Uterus (tissue), 2 donors: Measurements from ENCODE around the gene MT3.

ENCODE experiments used
- POLR2A ChIP-seq, 2 donors: fragments of 450-650 bp; IDR thresholded peaks; one replicate each; pipeline ENCODE4 v1.6.1; 2016; ENCODE audit warnings: antibody characterized with exemption in 2 of 2, mild to moderate bottlenecking in 1 of 2, moderate library complexity in 1 of 2
- TF ChIP-seq, protein P1 (sequence below), 4 experiments: fragments of 200-600 bp in 2 of 4; fragments of 450-650 bp in 2 of 4; sonication (generic) in 2 of 4; IDR thresholded peaks; one replicate each; pipeline ENCODE4 v1.5.1; 2016 to 2019; ENCODE audit warnings: antibody characterized with exemption in 4 of 4, mild to moderate bottlenecking in 2 of 4, moderate library complexity in 1 of 4

DNA sequence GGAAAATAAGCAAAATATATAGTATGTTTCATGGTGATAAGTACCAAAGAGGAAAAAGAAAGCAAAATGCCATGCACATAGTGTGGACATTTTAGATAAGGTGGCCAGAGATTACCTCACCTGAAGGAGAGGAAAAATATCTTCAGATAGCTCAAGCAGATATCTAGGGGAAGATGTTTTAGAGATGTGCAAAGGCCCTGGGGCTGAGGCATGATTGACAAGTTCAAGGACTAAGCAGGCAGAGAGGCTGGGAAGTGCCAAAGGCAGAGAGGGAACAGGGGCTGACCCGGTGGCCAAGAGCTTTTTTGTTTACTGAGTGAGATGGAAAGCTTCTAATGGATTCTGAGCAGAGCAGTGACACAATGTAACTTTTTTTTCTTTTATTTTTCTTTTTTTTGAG lies 28.9 kb upstream of the MT3 start:
- TF ChIP-seq, protein P1, sequence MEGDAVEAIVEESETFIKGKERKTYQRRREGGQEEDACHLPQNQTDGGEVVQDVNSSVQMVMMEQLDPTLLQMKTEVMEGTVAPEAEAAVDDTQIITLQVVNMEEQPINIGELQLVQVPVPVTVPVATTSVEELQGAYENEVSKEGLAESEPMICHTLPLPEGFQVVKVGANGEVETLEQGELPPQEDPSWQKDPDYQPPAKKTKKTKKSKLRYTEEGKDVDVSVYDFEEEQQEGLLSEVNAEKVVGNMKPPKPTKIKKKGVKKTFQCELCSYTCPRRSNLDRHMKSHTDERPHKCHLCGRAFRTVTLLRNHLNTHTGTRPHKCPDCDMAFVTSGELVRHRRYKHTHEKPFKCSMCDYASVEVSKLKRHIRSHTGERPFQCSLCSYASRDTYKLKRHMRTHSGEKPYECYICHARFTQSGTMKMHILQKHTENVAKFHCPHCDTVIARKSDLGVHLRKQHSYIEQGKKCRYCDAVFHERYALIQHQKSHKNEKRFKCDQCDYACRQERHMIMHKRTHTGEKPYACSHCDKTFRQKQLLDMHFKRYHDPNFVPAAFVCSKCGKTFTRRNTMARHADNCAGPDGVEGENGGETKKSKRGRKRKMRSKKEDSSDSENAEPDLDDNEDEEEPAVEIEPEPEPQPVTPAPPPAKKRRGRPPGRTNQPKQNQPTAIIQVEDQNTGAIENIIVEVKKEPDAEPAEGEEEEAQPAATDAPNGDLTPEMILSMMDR (IDR thresholded peaks at IDR 0.05), result no peak
- TF ChIP-seq POLR2A (IDR thresholded peaks at IDR 0.05), result no peak
